ENCODE measurements around the gene LAMP5. TPM values are rescaled to one million over a fixed set of nuclear protein-coding genes. Genes with fewer than 3 reads are reported as not detected.

The LAMP5 gene
- total and polyA plus RNA-seq, 9 of the 15 experiments (the other 6 are each of a cell fraction or from before 2014, with no cell fraction given), result not detected

DNA sequence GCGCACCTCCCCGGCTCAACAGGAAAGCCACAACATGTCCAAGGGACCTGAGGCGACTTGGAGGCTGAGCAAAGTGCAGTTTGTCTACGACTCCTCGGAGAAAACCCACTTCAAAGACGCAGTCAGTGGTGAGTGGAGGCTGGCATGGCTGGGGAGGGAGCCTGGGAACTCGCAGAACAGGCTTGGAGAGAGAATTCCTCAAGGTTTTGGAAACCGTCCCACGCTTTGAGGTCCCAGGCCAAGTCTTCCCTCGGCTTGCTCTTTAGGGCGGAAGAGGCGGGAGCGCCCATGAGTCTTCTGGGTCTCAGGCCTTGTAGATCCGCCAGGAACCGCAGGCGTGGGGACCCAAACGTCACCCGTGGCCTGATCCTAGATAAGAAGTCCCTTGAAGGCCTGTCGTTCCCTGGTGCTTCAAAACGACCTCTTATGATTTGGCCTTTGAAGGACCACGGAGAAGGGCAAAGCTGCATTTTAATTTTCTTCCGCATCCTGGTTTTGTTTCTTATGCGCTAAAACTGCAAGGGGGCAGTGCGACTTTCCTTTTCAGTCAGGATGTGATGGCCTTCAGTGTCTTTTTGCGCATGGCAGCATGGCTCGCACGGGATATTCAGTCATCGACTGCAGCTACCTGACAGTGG is 2.0 kb downstream of the LAMP5 start (continued):
- TF ChIP-seq CBX8 (IDR thresholded peaks at IDR 0.05; ENCODE audit: borderline replicate concordance, extremely low read depth, low read depth, low read length, poor library complexity, severe bottlenecking) (no peak), NCOA2 (IDR thresholded peaks at IDR 0.05; ENCODE audit: partially characterized antibody in 2 of 2) (no peak), NFE2 (IDR thresholded peaks at IDR 0.05; ENCODE audit: low read depth) (no peak)

DNA sequence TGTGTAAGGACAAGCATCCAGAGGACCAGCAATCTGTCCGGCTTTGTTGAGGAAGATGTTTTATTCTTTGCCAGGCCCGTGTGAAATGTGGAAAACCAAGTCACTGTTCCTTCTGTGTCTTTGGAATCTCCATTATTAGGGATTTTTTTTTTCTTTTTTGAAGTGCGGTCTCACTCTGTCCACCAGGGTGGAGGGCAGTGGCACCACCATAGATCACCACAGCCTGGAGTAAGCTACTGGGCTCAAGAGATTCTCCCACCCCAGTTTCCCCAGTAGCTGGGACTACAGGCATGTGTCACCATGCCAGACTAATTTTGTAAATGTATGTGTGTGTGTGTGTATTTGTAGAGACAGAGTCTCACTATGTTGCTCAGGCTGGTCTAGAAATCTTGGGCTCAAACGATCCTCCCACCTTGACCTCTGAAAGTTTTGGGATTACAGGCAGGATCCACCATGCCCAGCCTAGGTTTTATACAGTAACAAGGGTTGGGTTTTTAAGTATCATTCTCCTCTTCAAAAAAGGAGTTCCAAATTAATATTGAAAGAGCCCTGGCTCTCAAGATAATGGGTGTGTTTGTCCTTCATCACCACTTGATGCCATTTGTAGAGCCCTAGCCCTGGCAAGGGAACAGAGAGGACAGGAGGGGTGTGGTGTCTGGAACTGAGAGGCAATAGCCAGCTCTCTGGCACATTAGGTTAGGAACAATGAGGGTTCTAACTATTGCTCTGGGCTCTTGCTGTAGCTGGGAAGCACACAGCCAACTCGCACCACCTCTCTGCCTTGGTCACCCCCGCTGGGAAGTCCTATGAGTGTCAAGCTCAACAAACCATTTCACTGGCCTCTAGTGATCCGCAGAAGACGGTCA is 3.1 kb downstream of the LAMP5 start:
- no peak overlapping the region for H3K4me2 ChIP-seq (ENCODE audit: insufficient read depth, low read length)
- no peaks in the 10 kb centered on the region for H3K79me2 ChIP-seq (ENCODE audit: control insufficient read depth, insufficient read depth, low read length)
- H2AFZ ChIP-seq (ENCODE audit: low read depth, low read length), result no peak overlapping the region
- H3K4me3 ChIP-seq, result no peak overlapping the region
- no peaks in the 10 kb centered on the region for H3K36me3 ChIP-seq (ENCODE audit: control insufficient read depth, insufficient read depth, low read length)
- DNase-seq (ENCODE audit: extremely low read depth in 1 of 4, low spot score in 3 of 4), result no peak
- no peak for FAIRE-seq
- no peak overlapping the region for H3K9ac ChIP-seq (ENCODE audit: insufficient read depth in 1 of 2, low read depth in 2 of 2, low read length in 2 of 2)
- ChIA-PET CTCF (ENCODE audit: low intra/inter-chr PET ratio) (no interaction called here), POLR2A (no interaction called here)
- 0% methylated on average over 7 of the region's 8 CpGs for WGBS (ENCODE audit: insufficient coverage, low coverage, missing lambda C conversion rate)
- in situ Hi-C loops (cut with MboI) (no loop called here), intact Hi-C loops (cut with micrococcal nuclease) (no loop called here)
- no peaks in the 10 kb centered on the region for H4K20me1 ChIP-seq (replicated peaks; ENCODE audit: control insufficient read depth, insufficient read depth, low read length)
- no peaks in the 10 kb centered on the region for H3K9me3 ChIP-seq (replicated peaks; ENCODE audit: control insufficient read depth, insufficient read depth, low read depth, low read length)
- no peaks in the 10 kb centered on the region for H3K4me1 ChIP-seq (replicated peaks in 1 of 2; ENCODE audit: control insufficient read depth in 2 of 2, insufficient read depth in 2 of 2, low read length in 2 of 2)
- no peak for ATAC-seq
- H3K9me1 ChIP-seq (ENCODE audit: control insufficient read depth, insufficient read depth, low read length), result no peaks in the 10 kb centered on the region
- no peak overlapping the region for H3K27ac ChIP-seq (ENCODE audit: extremely low read depth, low read depth, low read length)
- BruUV-seq (replicated peaks), result no TSS peak
- H3K27me3 ChIP-seq (ENCODE audit: control insufficient read depth in 2 of 2, insufficient read depth in 2 of 2, low read length in 2 of 2), result no peaks in the 10 kb centered on the region; a peak in 1 of 5 replicates
- TF ChIP-seq ZNF41 (CRISPR knock-in tag; conservative IDR thresholded peaks at IDR 0.05), result no peak
- TF ChIP-seq, protein P1, sequence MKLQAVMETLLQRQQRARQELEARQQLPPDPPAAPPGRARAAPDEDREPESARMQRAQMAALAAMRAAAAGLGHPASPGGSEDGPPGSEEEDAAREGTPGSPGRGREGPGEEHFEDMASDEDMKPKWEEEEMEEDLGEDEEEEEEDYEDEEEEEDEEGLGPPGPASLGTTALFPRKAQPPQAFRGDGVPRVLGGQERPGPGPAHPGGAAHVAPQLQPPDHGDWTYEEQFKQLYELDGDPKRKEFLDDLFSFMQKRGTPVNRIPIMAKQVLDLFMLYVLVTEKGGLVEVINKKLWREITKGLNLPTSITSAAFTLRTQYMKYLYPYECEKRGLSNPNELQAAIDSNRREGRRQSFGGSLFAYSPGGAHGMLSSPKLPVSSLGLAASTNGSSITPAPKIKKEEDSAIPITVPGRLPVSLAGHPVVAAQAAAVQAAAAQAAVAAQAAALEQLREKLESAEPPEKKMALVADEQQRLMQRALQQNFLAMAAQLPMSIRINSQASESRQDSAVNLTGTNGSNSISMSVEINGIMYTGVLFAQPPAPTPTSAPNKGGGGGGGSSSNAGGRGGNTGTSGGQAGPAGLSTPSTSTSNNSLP (IDR thresholded peaks at IDR 0.05; ENCODE audit: borderline replicate concordance, low read depth, low read length), result no peak

Data from K562 (cell line).